ENCODE results near the gene HMCN2. TPM values are rescaled to one million over a fixed set of nuclear protein-coding genes. Genes with fewer than 3 reads are reported as not detected.

Gene HMCN2
- total and polyA plus RNA-seq, 2 donors (not counting 1 experiment from before 2014, with no cell fraction given): 0.01 TPM; not detected in 1

- no peak overlapping the region for H3K9ac ChIP-seq (ENCODE audit: low read length)
- Mint-ChIP-seq H3K4me1 (no peaks in the 10 kb centered on the region), H3K4me3 (no peak overlapping the region), H3K27ac (no peak overlapping the region), H3K9me3 (ENCODE audit: insufficient read depth) (no peaks in the 10 kb centered on the region), H3K27me3 (peaks cover 12% of the 10 kb centered on the region)
- no peak for ATAC-seq (ENCODE audit: low read depth)
- no peak for DNase-seq
- H3K9me3 ChIP-seq (ENCODE audit: control extremely low read depth in 1 of 3, control insufficient read depth in 2 of 3, insufficient read depth in 1 of 3, low read length in 2 of 3): no peaks in the 10 kb centered on the region
- no peak overlapping the region for H2AFZ ChIP-seq (ENCODE audit: insufficient read depth, low read depth, low read length, poor library complexity, severe bottlenecking)
- intact Hi-C loops (cut with micrococcal nuclease): no loop called here
- no peaks in the 10 kb centered on the region for H3K36me3 ChIP-seq (replicated peaks in 1 of 2; ENCODE audit: control extremely low read depth in 1 of 2, control insufficient read depth in 1 of 2, extremely low read depth in 1 of 2, insufficient read depth in 2 of 2, low read length in 1 of 2)
- ChIA-PET POLR2A (no interaction called here), CTCF (no interaction called here)
- H3K27ac ChIP-seq (ENCODE audit: low read length in 2 of 2): no peak overlapping the region
- H3K4me3 ChIP-seq (ENCODE audit: control extremely low read depth in 1 of 5, extremely low read depth in 1 of 5, insufficient read depth in 1 of 5, low read depth in 2 of 5, low read length in 4 of 5): no peak overlapping the region
- no peak overlapping the region for H3K4me2 ChIP-seq (replicated peaks; ENCODE audit: low read depth, low read length, poor library complexity, severe bottlenecking)
- H3K4me1 ChIP-seq (ENCODE audit: control insufficient read depth in 2 of 2, insufficient read depth in 2 of 2, low read length in 2 of 2): no peaks in the 10 kb centered on the region
- H3K79me2 ChIP-seq (ENCODE audit: control insufficient read depth, insufficient read depth, low read length): no peaks in the 10 kb centered on the region
- H4K20me1 ChIP-seq (ENCODE audit: control insufficient read depth, insufficient read depth, low read length, poor library complexity, severe bottlenecking): no peaks in the 10 kb centered on the region
- H3K27me3 ChIP-seq (replicated peaks in 1 of 4; ENCODE audit: control extremely low read depth in 1 of 4, control insufficient read depth in 3 of 4, insufficient read depth in 4 of 4, low read length in 3 of 4): no peaks in the 10 kb centered on the region
- TF ChIP-seq EZH2 (IDR thresholded peaks at IDR 0.05; ENCODE audit: borderline replicate concordance, insufficient read depth, low read depth, low read length, poor library complexity, severe bottlenecking) (no peak), CTCF (IDR thresholded peaks at IDR 0.05) (no peak)
- 88% methylated on average over 9 of the region's 12 CpGs for WGBS (ENCODE audit: insufficient coverage)
These were observed 212.0 kb downstream of the HMCN2 start for GRCh38 chr9:130477564-130477963.

GRCh38 chr9:130478152-130478551 is 212.6 kb downstream of the HMCN2 start:
- H3K9me3 Mint-ChIP-seq (ENCODE audit: insufficient read depth): no peaks in the 10 kb centered on the region
- intact Hi-C loops (cut with micrococcal nuclease): no loop called here
- H3K4me1 ChIP-seq (ENCODE audit: control insufficient read depth in 2 of 2, insufficient read depth in 2 of 2, low read length in 2 of 2): no peaks in the 10 kb centered on the region
- H3K27ac ChIP-seq (ENCODE audit: low read length in 2 of 2): no peak overlapping the region
- peaks cover 17% of the 10 kb centered on the region for H3K27me3 Mint-ChIP-seq
- H3K4me3 Mint-ChIP-seq: no peak overlapping the region
- no peaks in the 10 kb centered on the region for H4K20me1 ChIP-seq (ENCODE audit: control insufficient read depth, insufficient read depth, low read length, poor library complexity, severe bottlenecking)
- no peak overlapping the region for H3K9ac ChIP-seq (ENCODE audit: low read length)
- H3K4me3 ChIP-seq (ENCODE audit: control extremely low read depth in 1 of 5, extremely low read depth in 1 of 5, insufficient read depth in 1 of 5, low read depth in 2 of 5, low read length in 4 of 5): no peak overlapping the region
- POLR2A ChIA-PET: no interaction called here
- no peak overlapping the region for H2AFZ ChIP-seq (ENCODE audit: insufficient read depth, low read depth, low read length, poor library complexity, severe bottlenecking)
- no peaks in the 10 kb centered on the region for H3K36me3 ChIP-seq (replicated peaks in 1 of 2; ENCODE audit: control extremely low read depth in 1 of 2, control insufficient read depth in 1 of 2, extremely low read depth in 1 of 2, insufficient read depth in 2 of 2, low read length in 1 of 2)
- WGBS (ENCODE audit: insufficient coverage): 94% methylated on average over 6 of the region's 9 CpGs
- no peaks in the 10 kb centered on the region for H3K4me1 Mint-ChIP-seq
- H3K27ac Mint-ChIP-seq: no peak overlapping the region
- H3K27me3 ChIP-seq (replicated peaks in 1 of 4; ENCODE audit: control extremely low read depth in 1 of 4, control insufficient read depth in 3 of 4, insufficient read depth in 4 of 4, low read length in 3 of 4): no peaks in the 10 kb centered on the region
- no peak for TF ChIP-seq CTCF (IDR thresholded peaks at IDR 0.05)
- no peak for TF ChIP-seq EZH2 (IDR thresholded peaks at IDR 0.05; ENCODE audit: borderline replicate concordance, insufficient read depth, low read depth, low read length, poor library complexity, severe bottlenecking)
- no peaks in the 10 kb centered on the region for H3K9me3 ChIP-seq (ENCODE audit: control extremely low read depth in 1 of 3, control insufficient read depth in 2 of 3, insufficient read depth in 1 of 3, low read length in 2 of 3)
- no peak overlapping the region for H3K4me2 ChIP-seq (replicated peaks; ENCODE audit: low read depth, low read length, poor library complexity, severe bottlenecking)
- CTCF ChIA-PET: no interaction called here
- H3K79me2 ChIP-seq (ENCODE audit: control insufficient read depth, insufficient read depth, low read length): no peaks in the 10 kb centered on the region
- ATAC-seq (ENCODE audit: low read depth) (no peak), DNase-seq (no peak)
